Renal pelvis (tissue), 3 donors: ENCODE results near the gene PRC1. TPM values are rescaled to one million over a fixed set of nuclear protein-coding genes. Genes with fewer than 3 reads are reported as not detected.

Experiments used
- polyA plus RNA-seq, 3 donors: library from polyadenylated mRNA; unstranded; fragments of 120-200 nt; gene quantifications; one replicate each; pipeline ENCODE4 v1.2.1, GENCODE V29; 2013; ENCODE audit not compliant: insufficient read length in 3 of 3

Gene PRC1
- polyA plus RNA-seq, 3 donors: 66.9 to 84.0 (median 77.9) TPM

Other genes with a start within 250 kb of the PRC1 start
- 10 to 100 TPM; 43.6 to 54.6 (median 50.6) TPM for gene FURIN, start 125.9 kb downstream of the PRC1 start, polyA plus RNA-seq
- gene FES, start 110.0 kb downstream of the PRC1 start, polyA plus RNA-seq: 10 to 100 TPM; 17.2 to 18.6 (median 17.3) TPM
- 10 to 100 TPM; 46.5 to 66.1 (median 60.6) TPM for gene MAN2A2, start 91.2 kb downstream of the PRC1 start, polyA plus RNA-seq
- gene HDDC3, start 62.0 kb downstream of the PRC1 start, polyA plus RNA-seq: 10 to 100 TPM; 19.2 to 20.1 (median 19.9) TPM
- 10 to 100 TPM; 71.9 to 76.7 (median 73.3) TPM for gene UNC45A, start 59.2 kb downstream of the PRC1 start, polyA plus RNA-seq
- gene RCCD1, start 39.7 kb downstream of the PRC1 start, polyA plus RNA-seq: 10 to 100 TPM; 16.6 to 19.7 (median 19.4) TPM
- 10 to 100 TPM; 17.1 to 22.9 (median 19.3) TPM for gene VPS33B, start 28.1 kb upstream of the PRC1 start, polyA plus RNA-seq
- under 1 TPM; 0.12 to 0.97 (median 0.97) TPM for gene SV2B, start 105.7 kb upstream of the PRC1 start, polyA plus RNA-seq